ENCODE results near the gene FCRLA.
"Not testable (repeated sequence)": the region's sequence is repeated elsewhere in the genome, so short reads cannot be mapped to it uniquely, and the experiment has no call there.

FCRLA gene

GRCh38 chr1:161706482-161707347 is at the start of gene FCRLA:
FCRLA (plus strand) TSS chr1:161707229; CDS start chr1:161707265, 36 bp downstream.
- DNase-seq = peak; percentile 97

- DNase-seq = not testable (repeated sequence)
Observed at GRCh38 chr1:161658524-161658923, 48.5 kb upstream of the FCRLA start.

GRCh38 chr1:161661660-161662311 is 45.2 kb upstream of the FCRLA start:
- not testable (repeated sequence) for DNase-seq

- DNase-seq = not testable (repeated sequence)
Observed at GRCh38 chr1:161662684-161663339, 44.2 kb upstream of the FCRLA start, which contains the start of gene FCGR2B. FCGR2B (plus strand) TSS chr1:161663143; CDS start chr1:161663242, 99 bp downstream.

- DNase-seq = not testable (repeated sequence)
Observed at GRCh38 chr1:161663569-161663968, 43.5 kb upstream of the FCRLA start.

- DNase-seq = not testable (repeated sequence)
Observed at GRCh38 chr1:161664689-161665088, 42.3 kb upstream of the FCRLA start.

GRCh38 chr1:161671045-161672020 is 35.7 kb upstream of the FCRLA start:
- DNase-seq = peak; percentile 12

GRCh38 chr1:161673437-161673836 is 33.6 kb upstream of the FCRLA start:
- DNase-seq = not testable (repeated sequence)

- not testable (repeated sequence) for DNase-seq
Observed at GRCh38 chr1:161674447-161674846, 32.6 kb upstream of the FCRLA start.

- not testable (repeated sequence) for DNase-seq
Observed at GRCh38 chr1:161674908-161675307, 32.1 kb upstream of the FCRLA start.

- DNase-seq = no peak
Observed at GRCh38 chr1:161676441-161676840, 30.6 kb upstream of the FCRLA start.

- DNase-seq = no peak
Observed at GRCh38 chr1:161676958-161677689, 29.9 kb upstream of the FCRLA start.

GRCh38 chr1:161678500-161678899 is 28.5 kb upstream of the FCRLA start:
- no peak for DNase-seq

- DNase-seq = no peak
Observed at GRCh38 chr1:161681879-161682278, 25.1 kb upstream of the FCRLA start.

GRCh38 chr1:161688946-161689345 is 18.1 kb upstream of the FCRLA start:
- DNase-seq = no peak

- DNase-seq = no peak
Observed at GRCh38 chr1:161691846-161692245, 15.2 kb upstream of the FCRLA start.

GRCh38 chr1:161693020-161693712 is 13.9 kb upstream of the FCRLA start:
- not testable (repeated sequence) for DNase-seq

- not testable (repeated sequence) for DNase-seq
Observed at GRCh38 chr1:161698302-161698701, 8.7 kb upstream of the FCRLA start.

GRCh38 chr1:161702250-161702649 is 4.8 kb upstream of the FCRLA start:
- no peak for DNase-seq

- no peak for DNase-seq
Observed at GRCh38 chr1:161705537-161705936, 1.5 kb upstream of the FCRLA start.

- DNase-seq = no peak
Observed at GRCh38 chr1:161706113-161706481, 932 bp upstream of the FCRLA start.
